Gastrocnemius medialis (tissue), 4 donors: ENCODE measurements around the gene ATRIP. TPM values are rescaled to one million over a fixed set of nuclear protein-coding genes. Genes with fewer than 3 reads are reported as not detected.
A peak's percentile ranks its signal among the peaks of the same experiment; 100 is the strongest.

ENCODE experiments used
- ATAC-seq, 2 donors: fragments of 150-250 bp; one replicate each; pipeline ENCODE4 v1.9.1; 2016
- DNase-seq, 2 donors: peaks; one replicate each; pipeline ENCODE4 v3.0.0-alpha.2; 2019
- H3K27ac ChIP-seq, 4 donors: fragments of 200-600 bp; sonication (generic); 1 replicate in 1 of 4; 2 replicates in 3 of 4; pipeline ENCODE4 v1.5.1; 2016 to 2018; ENCODE audit warnings: mild to moderate bottlenecking in 2 of 4, moderate library complexity in 1 of 4
- H3K27me3 ChIP-seq, 3 donors: fragments of 200-600 bp; sonication (generic) in 2 of 3; 1 replicate in 1 of 3; 2 replicates in 2 of 3; pipeline versions ENCODE4 v1.5.1 to v1.6.0; 2016 to 2019; ENCODE audit warnings: mild to moderate bottlenecking in 1 of 3, moderate library complexity in 1 of 3
- H3K36me3 ChIP-seq, 2 donors: fragments of 200-600 bp; sonication (generic) in 1 of 2; one replicate each; pipeline ENCODE4 v1.5.1; 2017 to 2018
- H3K4me1 ChIP-seq, 2 donors: fragments of 200-600 bp; sonication (generic) in 1 of 2; one replicate each; pipeline ENCODE4 v1.5.1; 2016 to 2017; ENCODE audit warnings: mild to moderate bottlenecking in 2 of 2
- H3K4me3 ChIP-seq, 4 donors: fragments of 200-600 bp; sonication (generic) in 3 of 4; 1 replicate in 1 of 4; 2 replicates in 3 of 4; pipeline ENCODE4 v1.5.1; 2016 to 2019; ENCODE audit warnings: mild to moderate bottlenecking in 2 of 4
- H3K9me3 ChIP-seq, 3 donors: fragments of 200-600 bp; sonication (generic) in 2 of 3; 1 replicate in 1 of 3; 2 replicates in 2 of 3; pipeline ENCODE4 v1.5.1; 2016 to 2019
- CTCF ChIP-seq, 5 experiments: fragments of 450-650 bp in 3 of 5; fragments of 200-600 bp in 2 of 5; sonication (generic) in 2 of 5; IDR thresholded peaks in 4 of 5; conservative IDR thresholded peaks in 1 of 5; 1 replicate in 4 of 5; 2 replicates in 1 of 5; pipeline ENCODE4 v1.5.1; 2016 to 2019; ENCODE audit warnings: antibody characterized with exemption in 5 of 5, mild to moderate bottlenecking in 3 of 5, moderate library complexity in 3 of 5
- POLR2A ChIP-seq, 2 donors: fragments of 450-650 bp; IDR thresholded peaks; one replicate each; pipeline ENCODE4 v1.6.1; 2017; ENCODE audit warnings: antibody characterized with exemption in 2 of 2, mild to moderate bottlenecking in 2 of 2, moderate library complexity in 2 of 2
- in situ Hi-C, 4 donors: fragments of 200-750 bp; cut with MboI; loops; one replicate each; pipeline versions ENCODE4 v1.15.0 to v1.8.0; 2017; ENCODE audit warnings: low sequenced_read_pairs in 4 of 4
- intact Hi-C: fragments of 100-400 bp; cut with DNase I; formaldehyde crosslinking; loops from one replicate; pipeline ENCODE4 v1.15.1; 2023; ENCODE audit warnings: low total_unique reads
- total RNA-seq, 4 donors: library from RNA; depleted of rRNA; stranded (reverse); fragments of >200 nt; gene quantifications; one replicate each; pipeline versions ENCODE4 v1.1.0 to v1.2.3, GENCODE V29; 2016

The ATRIP gene
- total RNA-seq, 4 donors from 2014 or later = 4.8 to 7.2 (median 7.0) TPM

- peaks cover 28 to 29% of the 10 kb centered on the region in 2 donors for H3K4me1 ChIP-seq
- ATAC-seq (peak in 1 of 2 donors; percentile 21), DNase-seq (peak in 1 of 2 donors; percentile 36)
- peak overlapping the region; percentile 66 to 77 (median 74) for H3K4me3 ChIP-seq
- no peaks in the 10 kb centered on the region for H3K9me3 ChIP-seq
- peak overlapping the region; percentile 82 to 85 (median 84) for H3K27ac ChIP-seq
- in situ Hi-C loops = no loop called here
- intact Hi-C loops = no loop called here
- TF ChIP-seq POLR2A (IDR thresholded peaks at IDR 0.05) (no peak), CTCF (IDR thresholded peaks at IDR 0.05 in 4 of 5, conservative IDR thresholded peaks at IDR 0.05 in 1 of 5) (no peak)
- H3K36me3 ChIP-seq = no peaks in the 10 kb centered on the region
- H3K27me3 ChIP-seq = no peaks in the 10 kb centered on the region
These were observed 57.0 kb downstream of the ATRIP start for GRCh38 chr3:48503401-48504050.

GRCh38 chr3:48504051-48504946 lies 57.8 kb downstream of the ATRIP start, which contains the start of gene SHISA5:
Gene SHISA5, minus strand, starts transcription at chr3:48504174. Its CDS starts 80 bp downstream, at chr3:48504094.
- ATAC-seq (peak; percentile 58 to 61), DNase-seq (peak; percentile 30 to 55)
- in situ Hi-C loops (no loop called here), intact Hi-C loops (no loop called here)
- no peaks in the 10 kb centered on the region for H3K9me3 ChIP-seq
- H3K4me1 ChIP-seq = peaks cover 28 to 29% of the 10 kb centered on the region in 2 donors
- no peaks in the 10 kb centered on the region for H3K27me3 ChIP-seq
- H3K4me3 ChIP-seq = peak within 1 kb of the TSS; percentile 66 to 77 (median 74)
- TF ChIP-seq CTCF (IDR thresholded peaks at IDR 0.05 in 4 of 5, conservative IDR thresholded peaks at IDR 0.05 in 1 of 5) (peak in 1 of 5 experiments; percentile 7), POLR2A (IDR thresholded peaks at IDR 0.05) (peak in 1 of 2 donors; percentile 49)
- no peaks in the 10 kb centered on the region for H3K36me3 ChIP-seq
- H3K27ac ChIP-seq = peak within 1 kb of the TSS; percentile 82 to 85 (median 84)

- Histone ChIP-seq H3K4me1 (peaks cover 28 to 29% of the 10 kb centered on the region in 2 donors), H3K36me3 (no peaks in the 10 kb centered on the region), H3K27ac (peak overlapping the region; percentile 82 to 85 (median 84)), H3K4me3 (no peak overlapping the region), H3K27me3 (no peaks in the 10 kb centered on the region), H3K9me3 (no peaks in the 10 kb centered on the region)
- no peak for TF ChIP-seq CTCF (IDR thresholded peaks at IDR 0.05 in 4 of 5, conservative IDR thresholded peaks at IDR 0.05 in 1 of 5)
- TF ChIP-seq POLR2A (IDR thresholded peaks at IDR 0.05) = no peak
- intact Hi-C loops = no loop called here
- in situ Hi-C loops = no loop called here
- DNase-seq (no peak), ATAC-seq (no peak)
These were observed 58.6 kb downstream of the ATRIP start for GRCh38 chr3:48505146-48505545.

GRCh38 chr3:48505968-48506504 lies 59.5 kb downstream of the ATRIP start:
- Histone ChIP-seq H3K4me1 (peaks cover 28 to 29% of the 10 kb centered on the region in 2 donors), H3K9me3 (no peaks in the 10 kb centered on the region), H3K36me3 (no peaks in the 10 kb centered on the region), H3K27me3 (no peaks in the 10 kb centered on the region), H3K4me3 (no peak overlapping the region), H3K27ac (no peak overlapping the region)
- intact Hi-C loops (no loop called here), in situ Hi-C loops (no loop called here)
- no peak for ATAC-seq
- TF ChIP-seq POLR2A (IDR thresholded peaks at IDR 0.05) (no peak), CTCF (IDR thresholded peaks at IDR 0.05 in 4 of 5, conservative IDR thresholded peaks at IDR 0.05 in 1 of 5) (no peak)
- no peak for DNase-seq
